GM12875 (cell line): Measurements from ENCODE around the gene SLC35F3.

Source experiments
- H3K4me3 ChIP-seq: one replicate; pipeline ENCODE4 v1.5.1; 2011; ENCODE audit warnings: low read depth, low read length, control low read depth
- CTCF ChIP-seq: IDR thresholded peaks from 2 replicates; pipeline ENCODE4 v1.5.1; 2011; ENCODE audit warnings: low read depth, mild to moderate bottlenecking, control low read depth, inconsistent platforms, low read length, moderate library complexity, borderline replicate concordance; ENCODE audit not compliant: insufficient read depth

SLC35F3 gene

DNA sequence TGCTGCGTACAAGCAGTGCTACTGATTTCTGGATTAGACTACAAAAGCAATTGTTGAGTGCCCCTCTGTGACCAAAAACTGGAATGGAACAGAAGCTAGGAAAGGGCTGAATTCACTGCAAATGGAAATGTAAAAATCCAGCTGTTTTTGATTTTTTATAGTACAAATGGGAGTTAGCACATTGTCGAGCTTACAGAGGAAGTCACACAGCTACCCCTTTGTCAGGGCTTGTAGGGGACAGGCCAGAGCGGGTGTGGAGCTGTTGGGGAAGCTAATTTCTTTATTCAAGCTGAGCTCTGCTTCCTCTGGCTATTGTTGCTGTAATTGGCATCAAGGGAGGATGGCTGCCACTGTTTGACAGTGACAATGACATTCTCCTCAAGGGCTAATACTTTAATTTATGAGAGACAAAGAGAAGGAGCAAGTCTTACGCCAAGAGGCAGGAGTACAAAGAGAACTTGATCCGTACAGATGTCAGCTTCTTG lies 96.1 kb downstream of the SLC35F3 start:
- TF ChIP-seq CTCF: no peak
- no peak overlapping the region for H3K4me3 ChIP-seq

DNA sequence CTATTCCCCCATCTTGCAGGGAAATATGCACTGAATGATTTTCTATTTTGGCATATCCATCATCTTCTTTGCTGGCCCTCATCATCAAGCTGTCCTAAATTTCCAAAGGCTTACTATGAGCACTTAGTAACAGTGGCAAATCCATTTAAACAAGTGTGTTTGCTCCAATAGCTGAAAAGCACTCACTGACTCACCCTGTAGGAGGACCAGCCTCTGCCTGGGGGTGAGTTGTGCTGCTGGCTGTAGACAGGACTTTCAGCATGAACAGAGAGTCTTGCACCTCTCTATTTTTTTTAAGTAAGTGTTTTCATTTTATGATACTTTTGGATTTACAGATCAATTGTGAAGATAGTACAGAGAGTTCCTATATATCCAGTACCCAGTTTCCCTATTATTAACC lies 97.3 kb downstream of the SLC35F3 start:
- TF ChIP-seq CTCF: no peak
- no peak overlapping the region for H3K4me3 ChIP-seq

- no peak overlapping the region for H3K4me3 ChIP-seq
- no peak for TF ChIP-seq CTCF
Observed at GRCh38 chr1:234004591-234004990, 100.1 kb downstream of the SLC35F3 start.

- no peak for TF ChIP-seq CTCF
- H3K4me3 ChIP-seq: no peak overlapping the region
Observed at GRCh38 chr1:234007684-234008083, 103.2 kb downstream of the SLC35F3 start.

GRCh38 chr1:234008591-234008990 lies 104.1 kb downstream of the SLC35F3 start:
- H3K4me3 ChIP-seq: no peak overlapping the region
- no peak for TF ChIP-seq CTCF

GRCh38 chr1:234009668-234010067 lies 105.2 kb downstream of the SLC35F3 start:
- H3K4me3 ChIP-seq: no peak overlapping the region
- no peak for TF ChIP-seq CTCF

- H3K4me3 ChIP-seq: no peak overlapping the region
- TF ChIP-seq CTCF: no peak
Observed at GRCh38 chr1:234014208-234014607, 109.7 kb downstream of the SLC35F3 start.
